Activated CD4-positive, alpha-beta T cell treated with anti-CD3 and anti-CD28 coated beads, Interleukin-2, amount 10 ng/mL, durations not matched to agents 24 days and 14 days (primary cell): Measurements from ENCODE around the gene INSR. TPM values are rescaled to one million over a fixed set of nuclear protein-coding genes. Genes with fewer than 3 reads are reported as not detected.
A peak's percentile ranks its signal among the peaks of the same experiment; 100 is the strongest.

ENCODE experiments used
- DNase-seq: peaks from one replicate; pipeline ENCODE4 v3.0.0; 2022
- H3K27ac Mint-ChIP-seq: one replicate; pipeline ENCODE4 v1.8.0; 2022; ENCODE audit warnings: mild to moderate bottlenecking, mixed read lengths
- H3K27me3 Mint-ChIP-seq: one replicate; pipeline ENCODE4 v1.8.0; 2022; ENCODE audit warnings: mixed read lengths
- H3K36me3 Mint-ChIP-seq: one replicate; pipeline ENCODE4 v1.8.0; 2022; ENCODE audit warnings: low read depth, mild to moderate bottlenecking, mixed read lengths
- H3K4me1 Mint-ChIP-seq: one replicate; pipeline ENCODE4 v1.8.0; 2021; ENCODE audit warnings: mixed read lengths
- H3K4me3 Mint-ChIP-seq: one replicate; pipeline ENCODE4 v1.8.0; 2022; ENCODE audit warnings: mild to moderate bottlenecking, moderate library complexity, mixed read lengths
- H3K9me3 Mint-ChIP-seq: one replicate; pipeline ENCODE4 v1.8.0; 2021; ENCODE audit warnings: mixed read lengths
- intact Hi-C: fragments of 100-400 bp; cut with micrococcal nuclease; formaldehyde crosslinking; loops from one replicate; pipeline ENCODE4 v1.15.1; 2023
- total RNA-seq: library from RNA; stranded (reverse); gene quantifications from 2 replicates; pipeline ENCODE4 v1.2.3, GENCODE V29; 2022

INSR gene
- total RNA-seq = 1.7 and 1.9 TPM in 2 replicates

- DNase-seq = peak; percentile 86
- H3K36me3 Mint-ChIP-seq = peaks cover 2% of the 10 kb centered on the region
- intact Hi-C loops = loop anchor here (1.0 kb wide), 1 partner anchor 97 kb away; no protein-coding TSS in a partner anchor
- H3K9me3 Mint-ChIP-seq = no peaks in the 10 kb centered on the region
- peaks cover 39% of the 10 kb centered on the region for H3K27me3 Mint-ChIP-seq
- peak within 1 kb of the TSS; percentile 72 for H3K4me3 Mint-ChIP-seq
- peaks cover 6% of the 10 kb centered on the region for H3K4me1 Mint-ChIP-seq
- no peak within 1 kb of the TSS for H3K27ac Mint-ChIP-seq
Observed at GRCh38 chr19:7293762-7294557, at the start of gene INSR. Gene INSR, minus strand, starts transcription at chr19:7294414. Its CDS starts 523 bp downstream, at chr19:7293891.

- Mint-ChIP-seq H3K9me3 (no peaks in the 10 kb centered on the region), H3K4me1 (peaks cover 49% of the 10 kb centered on the region), H3K27me3 (peaks cover 6% of the 10 kb centered on the region), H3K4me3 (no peak overlapping the region), H3K27ac (no peak overlapping the region), H3K36me3 (no peaks in the 10 kb centered on the region)
- DNase-seq = no peak
- intact Hi-C loops = no loop called here
Observed at GRCh38 chr19:7342143-7342542, 47.9 kb upstream of the INSR start.

DNA sequence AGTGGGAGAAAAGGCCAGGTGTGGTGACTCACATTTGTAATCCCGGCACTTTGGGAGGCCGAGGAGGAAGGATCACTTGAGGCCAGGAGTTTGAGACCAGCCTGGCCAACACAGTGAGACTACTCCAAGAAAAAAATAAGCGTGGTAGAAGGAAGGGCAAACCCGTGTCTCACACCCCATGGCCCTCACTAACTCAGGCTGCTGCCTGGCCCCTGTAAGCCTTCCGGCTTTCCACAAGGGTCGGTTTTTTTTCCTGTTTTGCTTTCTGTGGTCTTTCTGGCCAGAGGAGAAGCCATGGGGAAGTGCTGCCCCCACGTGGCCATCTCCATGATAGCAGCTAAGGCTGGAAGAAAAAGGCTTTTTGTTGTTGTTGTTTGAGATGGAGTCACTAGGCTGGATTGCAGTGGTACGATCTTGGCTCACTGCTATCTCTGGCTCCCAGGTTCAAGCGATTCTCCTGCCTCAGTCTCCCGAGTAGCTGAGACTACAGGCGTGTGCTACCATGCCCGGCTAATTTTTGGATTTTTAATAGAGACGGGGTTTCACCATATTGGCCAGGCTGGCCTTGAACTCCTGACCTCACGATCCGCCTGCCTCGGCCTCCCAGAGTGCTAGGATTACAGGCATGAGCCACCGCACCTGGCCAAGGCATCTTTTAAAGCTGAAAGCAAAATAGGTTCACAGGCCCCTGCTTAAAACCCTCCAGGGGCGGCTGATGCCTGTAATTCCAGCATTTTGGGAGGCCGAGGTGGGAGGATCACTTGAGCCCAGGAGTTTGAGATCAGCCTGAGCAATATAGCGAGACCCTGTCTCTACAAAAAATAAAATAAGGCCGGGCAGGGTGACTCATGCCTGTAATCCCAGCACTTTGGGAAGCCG, 47.0 kb upstream of the INSR start:
- intact Hi-C loops = loop anchor here (1.0 kb wide), 2 partner anchors 192 to 239 kb away; no protein-coding TSS in a partner anchor
- H3K27ac Mint-ChIP-seq = no peak overlapping the region
- H3K4me1 Mint-ChIP-seq = peaks cover 47% of the 10 kb centered on the region

GRCh38 chr19:7337380-7338194, 43.4 kb upstream of the INSR start:
- intact Hi-C loops = no loop called here
- Mint-ChIP-seq H3K9me3 (peaks cover 3% of the 10 kb centered on the region), H3K4me3 (peak overlapping the region; percentile 12), H3K27ac (no peak overlapping the region), H3K27me3 (peaks cover 9% of the 10 kb centered on the region), H3K4me1 (peaks cover 26% of the 10 kb centered on the region), H3K36me3 (no peaks in the 10 kb centered on the region)
- DNase-seq = peak; percentile 73

More for the DNA sequence above, 47.0 kb upstream of the INSR start:
- H3K9me3 Mint-ChIP-seq = no peaks in the 10 kb centered on the region
- no peak overlapping the region for H3K4me3 Mint-ChIP-seq
- DNase-seq = peak; percentile 95
- H3K27me3 Mint-ChIP-seq = peaks cover 9% of the 10 kb centered on the region
- H3K36me3 Mint-ChIP-seq = no peaks in the 10 kb centered on the region

- peaks cover 26% of the 10 kb centered on the region for H3K4me1 Mint-ChIP-seq
- H3K36me3 Mint-ChIP-seq = no peaks in the 10 kb centered on the region
- peaks cover 3% of the 10 kb centered on the region for H3K9me3 Mint-ChIP-seq
- no peak overlapping the region for H3K27ac Mint-ChIP-seq
- no peak for DNase-seq
- H3K27me3 Mint-ChIP-seq = peaks cover 9% of the 10 kb centered on the region
- H3K4me3 Mint-ChIP-seq = no peak overlapping the region
- intact Hi-C loops = no loop called here
Observed at GRCh38 chr19:7336321-7336973, 42.2 kb upstream of the INSR start.

DNA sequence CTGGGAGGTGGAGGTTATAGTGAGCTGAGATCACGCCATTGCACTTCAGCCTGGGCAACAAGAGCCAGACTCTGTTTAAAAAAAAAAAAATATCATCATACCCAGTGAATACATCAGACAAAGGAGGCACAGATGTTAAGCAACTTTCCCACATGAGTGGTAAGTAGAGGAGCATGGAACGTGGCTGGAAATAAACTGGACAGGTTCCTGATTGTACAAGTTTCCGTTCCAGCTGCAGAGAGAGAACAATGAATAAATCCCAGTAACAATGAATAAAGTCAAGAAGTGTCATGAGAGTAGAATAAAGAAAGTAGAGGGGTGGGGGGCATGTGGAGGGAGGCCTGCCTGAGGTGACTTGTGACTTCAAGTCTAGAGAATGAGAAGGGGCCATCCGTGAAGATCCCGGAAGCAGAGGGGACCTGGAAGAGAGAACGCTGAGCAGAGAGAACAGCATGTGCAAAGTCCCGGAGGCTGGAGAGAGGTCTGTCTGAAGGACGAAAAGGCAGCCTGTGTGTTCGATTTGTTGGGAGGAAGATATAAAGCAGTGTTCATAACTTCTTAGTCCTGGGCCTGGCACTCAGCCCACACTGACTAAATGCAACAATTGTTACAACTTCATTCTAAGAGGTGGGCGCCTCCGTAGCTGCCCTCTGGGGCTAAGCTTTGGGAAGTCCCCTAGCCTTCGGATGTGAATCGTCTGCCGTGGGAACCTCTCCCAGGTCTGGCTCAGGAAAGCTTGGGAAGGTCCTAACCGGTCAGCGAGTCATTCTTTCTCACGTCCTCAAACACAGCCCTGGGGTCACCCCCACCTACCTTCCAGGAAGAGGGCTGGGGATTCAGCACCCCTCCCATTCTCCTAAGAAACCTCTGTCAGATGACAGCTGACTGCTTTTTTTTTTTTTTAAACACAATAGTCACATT, 39.2 kb upstream of the INSR start:
- intact Hi-C loops = no loop called here

DNA sequence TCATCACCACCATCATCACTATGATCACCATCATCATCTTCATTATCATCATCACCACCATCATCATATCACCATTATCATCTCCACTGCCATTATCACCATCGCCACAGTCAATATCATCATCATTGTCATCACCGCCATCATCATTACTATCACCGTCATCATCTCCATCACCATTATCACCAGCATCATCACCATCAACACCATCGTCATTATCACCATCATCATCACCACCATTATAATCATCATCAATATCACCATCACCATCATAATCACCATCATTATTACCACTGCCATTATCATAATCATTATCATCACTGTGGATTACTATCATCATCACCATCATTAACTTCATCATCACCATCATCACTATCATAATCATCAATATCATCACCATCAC, 37.2 kb upstream of the INSR start:
- H3K36me3 Mint-ChIP-seq = no peaks in the 10 kb centered on the region
- no peak for DNase-seq
- no peak overlapping the region for H3K27ac Mint-ChIP-seq
- H3K27me3 Mint-ChIP-seq = peaks cover 4% of the 10 kb centered on the region
- no peaks in the 10 kb centered on the region for H3K4me1 Mint-ChIP-seq
- no peak overlapping the region for H3K4me3 Mint-ChIP-seq
- intact Hi-C loops = no loop called here
- H3K9me3 Mint-ChIP-seq = peaks cover 3% of the 10 kb centered on the region

More for the DNA sequence above, 39.2 kb upstream of the INSR start:
- Mint-ChIP-seq H3K36me3 (no peaks in the 10 kb centered on the region), H3K27ac (no peak overlapping the region), H3K4me1 (peaks cover 18% of the 10 kb centered on the region), H3K4me3 (no peak overlapping the region), H3K27me3 (peaks cover 6% of the 10 kb centered on the region), H3K9me3 (peaks cover 3% of the 10 kb centered on the region)
- DNase-seq = no peak

GRCh38 chr19:7328647-7329046, 34.4 kb upstream of the INSR start:
- no peak for DNase-seq
- Mint-ChIP-seq H3K4me1 (no peaks in the 10 kb centered on the region), H3K9me3 (no peaks in the 10 kb centered on the region), H3K36me3 (no peaks in the 10 kb centered on the region), H3K27me3 (peaks cover 2% of the 10 kb centered on the region), H3K27ac (no peak overlapping the region), H3K4me3 (no peak overlapping the region)
- intact Hi-C loops = loop anchor here (5.0 kb wide), 1 partner anchor 226 kb away; no protein-coding TSS in a partner anchor

DNA sequence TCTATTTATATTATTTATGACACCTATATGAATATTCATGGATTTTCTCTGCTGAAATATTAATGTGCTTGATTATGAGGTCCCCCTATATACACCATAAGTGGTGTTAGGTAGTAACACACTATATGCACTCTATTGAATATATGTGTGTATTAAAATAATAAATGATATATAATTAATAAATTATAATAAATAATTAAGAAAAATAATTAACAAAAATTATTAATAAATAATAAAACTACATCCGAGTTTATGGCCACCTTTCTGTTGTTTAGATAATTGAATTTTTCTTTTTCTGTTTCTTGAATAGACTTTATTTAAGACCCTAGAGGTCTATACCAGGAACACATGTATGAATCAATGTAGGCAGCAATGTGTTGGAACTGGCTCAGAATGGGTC, 33.6 kb upstream of the INSR start:
- Mint-ChIP-seq H3K36me3 (no peaks in the 10 kb centered on the region), H3K4me1 (no peaks in the 10 kb centered on the region), H3K27me3 (peaks cover 2% of the 10 kb centered on the region), H3K9me3 (no peaks in the 10 kb centered on the region), H3K27ac (no peak overlapping the region), H3K4me3 (no peak overlapping the region)
- DNase-seq = no peak
- intact Hi-C loops = loop anchor here (5.0 kb wide), 1 partner anchor 226 kb away; no protein-coding TSS in a partner anchor

- Mint-ChIP-seq H3K9me3 (no peaks in the 10 kb centered on the region), H3K4me1 (no peaks in the 10 kb centered on the region), H3K27ac (no peak overlapping the region), H3K36me3 (no peaks in the 10 kb centered on the region), H3K4me3 (no peak overlapping the region), H3K27me3 (peaks cover 2% of the 10 kb centered on the region)
- DNase-seq = peak; percentile 83
- intact Hi-C loops = loop anchor here (5.0 kb wide), 1 partner anchor 224 kb away; no protein-coding TSS in a partner anchor
Observed at GRCh38 chr19:7326105-7326877, 32.1 kb upstream of the INSR start.

- Mint-ChIP-seq H3K4me3 (no peak overlapping the region), H3K9me3 (peaks cover 4% of the 10 kb centered on the region), H3K36me3 (no peaks in the 10 kb centered on the region), H3K27me3 (no peaks in the 10 kb centered on the region), H3K27ac (no peak overlapping the region), H3K4me1 (no peaks in the 10 kb centered on the region)
- intact Hi-C loops = no loop called here
- DNase-seq = no peak
Observed at GRCh38 chr19:7318176-7318575, 24.0 kb upstream of the INSR start.

DNA sequence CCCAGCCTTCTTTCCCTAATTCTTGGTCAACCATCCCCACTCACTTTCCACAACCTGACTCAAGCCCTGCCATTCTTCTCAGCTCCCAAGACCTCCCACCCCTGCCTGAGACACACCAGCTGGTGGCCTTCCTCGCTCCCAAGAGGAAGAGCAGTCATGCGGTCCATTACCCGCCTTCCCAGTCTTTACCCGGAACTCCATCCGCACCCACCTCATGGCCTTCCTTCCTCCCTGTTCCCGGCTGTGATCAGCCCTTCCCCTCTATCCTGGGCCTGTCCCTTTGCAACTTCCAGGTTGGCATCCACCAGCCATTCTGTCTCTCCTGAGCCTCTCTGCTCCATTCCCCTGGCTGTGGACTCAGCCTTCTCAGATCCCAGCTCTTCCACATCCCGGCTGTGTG, 18.6 kb upstream of the INSR start:
- no peaks in the 10 kb centered on the region for H3K36me3 Mint-ChIP-seq
- intact Hi-C loops = no loop called here
- DNase-seq = no peak
- H3K9me3 Mint-ChIP-seq = no peaks in the 10 kb centered on the region
- no peak overlapping the region for H3K27ac Mint-ChIP-seq
- no peak overlapping the region for H3K4me3 Mint-ChIP-seq
- H3K27me3 Mint-ChIP-seq = no peaks in the 10 kb centered on the region
- no peaks in the 10 kb centered on the region for H3K4me1 Mint-ChIP-seq
